ENCODE data around the gene USP49.

DNA sequence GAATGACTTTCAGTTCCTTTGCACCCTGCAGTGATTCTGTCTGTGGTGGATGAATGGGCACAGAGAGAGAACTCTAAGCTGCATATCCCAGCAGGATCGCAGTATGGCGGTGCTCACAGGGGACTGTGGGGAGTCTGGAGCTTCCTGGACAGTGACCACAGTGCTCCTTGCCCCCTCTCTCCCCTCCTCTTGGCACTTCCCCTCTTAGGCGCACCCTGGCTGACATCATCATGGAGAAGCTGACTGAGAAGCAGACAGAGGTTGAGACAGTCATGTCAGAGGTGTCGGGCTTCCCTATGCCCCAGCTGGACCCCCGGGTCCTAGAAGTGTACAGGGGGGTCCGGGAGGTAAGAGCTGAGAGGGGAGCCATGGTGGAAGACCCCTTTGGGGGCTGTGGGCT, 34.7 kb upstream of the USP49 start:
- TF ChIP-seq CTCF (IDR thresholded peaks at IDR 0.05) = no peak
- TF ChIP-seq ZFX (IDR thresholded peaks at IDR 0.05; ENCODE audit: borderline replicate concordance) = no peak

Data from 22Rv1 (cell line).